Skin epidermis (tissue), 12 donors: ENCODE data around the gene SLC16A12.

Experiments used
- H3K27ac ChIP-seq, 21 experiments: fragments of 200-600 bp; sonication (generic) in 11 of 21; one replicate each; pipeline ENCODE4 v1.5.0; 2020; ENCODE audit warnings: mild to moderate bottlenecking in 3 of 21, inconsistent platforms in 2 of 21, moderate library complexity in 2 of 21
- H3K4me3 ChIP-seq, 7 experiments: fragments of 200-600 bp; sonication (generic) in 2 of 7; one replicate each; pipeline ENCODE4 v1.5.0; 2020; ENCODE audit warnings: inconsistent platforms in 2 of 7, mild to moderate bottlenecking in 2 of 7, moderate library complexity in 1 of 7

Gene SLC16A12

GRCh38 chr10:89535171-89536012, at the start of gene SLC16A12:
Gene SLC16A12 (minus strand): TSS chr10:89535594. CDS start chr10:89462578, 73,016 bp downstream.
- Histone ChIP-seq H3K27ac (no peak within 1 kb of the TSS), H3K4me3 (peak within 1 kb of the TSS in 5 of 7 experiments; percentile 1 to 35 (median 7))

- H3K4me3 ChIP-seq = no peak overlapping the region
Observed at GRCh38 chr10:89582022-89582421, 46.6 kb upstream of the SLC16A12 start.

GRCh38 chr10:89580243-89580642, 44.8 kb upstream of the SLC16A12 start:
- no peak overlapping the region for H3K4me3 ChIP-seq
- no peak overlapping the region for H3K27ac ChIP-seq

More at GRCh38 chr10:89582022-89582421, 46.6 kb upstream of the SLC16A12 start:
- H3K27ac ChIP-seq = no peak overlapping the region

GRCh38 chr10:89576696-89577095, 41.3 kb upstream of the SLC16A12 start:
- H3K27ac ChIP-seq = no peak overlapping the region
- H3K4me3 ChIP-seq = no peak overlapping the region

DNA sequence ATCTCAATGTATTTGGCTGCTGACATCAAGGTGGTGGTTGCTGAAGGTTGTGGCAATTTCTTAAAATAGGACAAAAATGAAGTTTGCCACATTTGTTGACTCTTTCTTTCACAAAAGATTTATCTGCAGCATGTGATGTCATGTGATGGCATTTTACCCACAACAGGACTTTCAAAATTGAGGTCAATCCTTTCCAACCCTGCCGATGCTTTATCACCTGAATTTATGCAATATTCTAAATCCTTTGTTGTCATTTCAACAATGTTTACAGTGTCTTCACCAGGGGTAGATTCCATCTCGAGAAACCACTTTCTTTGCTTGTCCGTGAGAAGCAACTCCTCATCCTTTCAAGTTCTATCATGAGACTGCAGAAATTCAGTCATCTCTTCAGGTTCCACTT, 40.6 kb upstream of the SLC16A12 start:
- Histone ChIP-seq H3K4me3 (no peak overlapping the region), H3K27ac (no peak overlapping the region)

- H3K4me3 ChIP-seq = no peak overlapping the region
- H3K27ac ChIP-seq = no peak overlapping the region
Observed at GRCh38 chr10:89575031-89575430, 39.6 kb upstream of the SLC16A12 start.

DNA sequence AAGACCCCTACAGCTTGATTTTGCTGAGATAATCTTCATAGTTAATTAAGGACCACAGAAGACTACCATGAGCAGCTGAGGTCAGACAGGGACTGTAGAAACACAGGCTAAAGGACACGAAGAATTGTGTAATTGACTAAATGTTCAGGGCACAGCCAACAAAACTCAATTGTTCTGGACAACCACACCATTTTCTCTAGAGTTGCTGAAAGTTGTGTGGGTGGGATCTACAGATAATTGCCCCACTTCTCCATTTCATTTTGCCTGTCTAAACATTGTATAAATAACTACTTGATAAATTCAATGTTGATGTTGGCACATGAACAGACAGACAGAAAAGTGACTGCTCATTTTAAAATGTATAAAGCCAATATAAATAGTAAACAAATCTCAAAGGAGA, 39.0 kb upstream of the SLC16A12 start:
- H3K4me3 ChIP-seq = no peak overlapping the region
- no peak overlapping the region for H3K27ac ChIP-seq

DNA sequence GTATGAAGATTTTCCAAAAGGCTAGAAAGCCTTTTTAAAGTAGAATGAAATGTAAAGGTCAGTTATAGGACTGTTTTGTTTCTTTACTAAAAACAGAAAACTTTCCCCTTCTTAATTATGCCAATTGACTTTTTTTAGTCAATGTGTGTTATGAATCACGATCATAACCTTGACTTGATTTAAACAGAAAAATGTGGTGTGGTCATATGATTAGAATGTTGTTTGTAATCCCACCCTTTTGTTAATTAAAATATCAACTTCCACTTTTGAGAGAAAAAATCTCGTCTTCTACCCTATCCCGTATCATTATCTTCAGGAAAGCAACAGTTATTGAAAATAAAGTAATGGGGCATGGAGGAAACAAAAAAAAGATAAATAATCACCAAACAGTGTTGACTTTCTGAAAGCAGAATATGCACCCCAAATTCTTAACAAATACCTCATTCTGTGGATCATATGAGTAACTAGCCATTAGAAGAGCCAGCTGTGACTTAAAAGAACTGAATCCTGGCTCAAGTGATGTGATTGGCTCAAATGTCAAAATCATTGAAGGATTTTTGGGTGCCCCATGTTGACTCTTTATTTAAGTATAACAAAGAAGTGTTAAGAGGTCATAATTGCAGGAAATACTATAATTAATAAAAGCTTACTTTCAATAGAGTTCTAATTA, 32.3 kb upstream of the SLC16A12 start:
- no peak overlapping the region for H3K4me3 ChIP-seq
- no peak overlapping the region for H3K27ac ChIP-seq

GRCh38 chr10:89566992-89567391, 31.6 kb upstream of the SLC16A12 start:
- H3K4me3 ChIP-seq = no peak overlapping the region
- no peak overlapping the region for H3K27ac ChIP-seq

- H3K27ac ChIP-seq = no peak overlapping the region
Observed at GRCh38 chr10:89566095-89566950, 30.9 kb upstream of the SLC16A12 start.

GRCh38 chr10:89565180-89565579, 29.8 kb upstream of the SLC16A12 start:
- H3K4me3 ChIP-seq = no peak overlapping the region
- H3K27ac ChIP-seq = no peak overlapping the region

More at GRCh38 chr10:89566095-89566950, 30.9 kb upstream of the SLC16A12 start:
- H3K4me3 ChIP-seq = no peak overlapping the region

GRCh38 chr10:89563861-89564478, 28.6 kb upstream of the SLC16A12 start:
- Histone ChIP-seq H3K4me3 (no peak overlapping the region), H3K27ac (no peak overlapping the region)

GRCh38 chr10:89563311-89563710, 27.9 kb upstream of the SLC16A12 start:
- Histone ChIP-seq H3K4me3 (no peak overlapping the region), H3K27ac (no peak overlapping the region)

DNA sequence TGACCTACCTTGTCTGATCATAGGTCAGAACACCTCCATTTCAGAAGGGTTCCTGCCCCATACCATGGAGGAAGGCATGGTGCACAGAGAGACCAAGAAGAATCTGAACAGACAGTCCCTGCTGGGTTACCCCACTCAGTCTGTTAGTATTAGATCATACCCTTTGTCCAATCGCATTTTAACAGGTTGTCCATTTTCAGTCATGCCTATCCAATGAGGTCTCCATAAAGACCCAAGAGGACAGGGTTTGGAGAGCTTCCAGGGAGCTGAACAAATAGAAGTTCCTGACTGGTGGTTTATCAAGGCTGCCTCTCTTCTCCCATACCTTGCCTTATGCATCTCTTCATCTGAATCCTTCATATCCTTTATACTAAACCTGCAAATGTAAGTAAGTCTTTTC, 21.2 kb upstream of the SLC16A12 start:
- Histone ChIP-seq H3K27ac (no peak overlapping the region), H3K4me3 (no peak overlapping the region)

GRCh38 chr10:89555688-89556445, 20.5 kb upstream of the SLC16A12 start:
- no peak overlapping the region for H3K4me3 ChIP-seq
- H3K27ac ChIP-seq = no peak overlapping the region

DNA sequence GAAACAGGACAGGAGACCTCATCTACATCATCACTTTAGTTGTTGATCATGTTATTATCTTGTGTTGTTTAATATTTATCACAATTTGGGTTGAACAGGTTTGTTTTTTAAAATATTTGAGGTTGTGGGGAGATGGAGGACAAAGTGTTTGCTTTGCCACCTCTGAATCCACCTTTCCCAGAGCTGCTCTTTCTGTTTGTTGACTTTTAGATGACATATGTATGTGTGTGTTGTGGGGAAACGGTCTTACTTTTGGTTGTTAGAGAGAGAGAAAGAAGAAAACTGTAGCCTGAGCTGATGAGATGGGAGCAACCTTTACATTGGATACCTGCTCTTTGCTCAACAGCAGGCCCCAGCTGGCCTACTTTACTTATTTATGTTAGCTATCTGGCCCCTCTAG, 19.0 kb upstream of the SLC16A12 start:
- no peak overlapping the region for H3K27ac ChIP-seq

DNA sequence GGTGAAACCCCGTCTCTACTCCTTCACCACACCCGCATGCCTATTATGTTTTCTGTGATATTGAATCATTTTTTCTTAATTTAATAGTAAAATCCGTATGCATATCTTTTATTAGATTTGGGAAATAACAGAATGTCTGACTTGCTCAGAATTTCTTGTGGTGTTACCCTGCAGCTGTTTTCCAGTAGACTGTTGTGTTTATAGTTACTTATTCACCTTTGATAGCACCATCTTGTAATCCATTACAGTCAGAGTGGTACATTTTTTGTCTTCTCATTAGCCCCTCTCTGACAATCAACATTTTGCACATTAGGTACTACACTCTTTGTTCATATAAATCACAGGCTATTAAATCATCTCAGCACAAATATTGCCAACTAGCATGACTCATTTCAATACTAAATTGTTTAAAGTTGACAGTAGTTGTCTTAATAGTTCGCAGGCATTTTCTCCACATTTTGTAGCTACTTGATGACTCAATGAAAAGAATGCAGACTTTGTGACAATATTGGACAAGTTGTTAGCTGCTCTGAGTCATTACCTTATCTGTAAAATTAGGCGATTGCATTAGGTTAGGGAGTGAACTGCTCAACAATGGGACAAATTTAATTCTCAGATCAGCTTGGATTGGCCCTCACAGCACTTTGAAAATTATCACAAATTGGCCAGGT, 17.8 kb upstream of the SLC16A12 start:
- Histone ChIP-seq H3K27ac (no peak overlapping the region), H3K4me3 (no peak overlapping the region)

More for the DNA sequence above, 19.0 kb upstream of the SLC16A12 start:
- no peak overlapping the region for H3K4me3 ChIP-seq

GRCh38 chr10:89552213-89552612, 16.8 kb upstream of the SLC16A12 start:
- no peak overlapping the region for H3K27ac ChIP-seq

More at GRCh38 chr10:89552213-89552612, 16.8 kb upstream of the SLC16A12 start:
- H3K4me3 ChIP-seq = no peak overlapping the region
